HG03571 (cell line): Measurements from ENCODE around the gene ITPR3.

Experiments used
- ATAC-seq: cut with Tn5 transposase; IDR thresholded peaks from one replicate; pipeline ENCODE4 v1.9.1; 2021; ENCODE audit not compliant: unreplicated experiment

Gene ITPR3

DNA sequence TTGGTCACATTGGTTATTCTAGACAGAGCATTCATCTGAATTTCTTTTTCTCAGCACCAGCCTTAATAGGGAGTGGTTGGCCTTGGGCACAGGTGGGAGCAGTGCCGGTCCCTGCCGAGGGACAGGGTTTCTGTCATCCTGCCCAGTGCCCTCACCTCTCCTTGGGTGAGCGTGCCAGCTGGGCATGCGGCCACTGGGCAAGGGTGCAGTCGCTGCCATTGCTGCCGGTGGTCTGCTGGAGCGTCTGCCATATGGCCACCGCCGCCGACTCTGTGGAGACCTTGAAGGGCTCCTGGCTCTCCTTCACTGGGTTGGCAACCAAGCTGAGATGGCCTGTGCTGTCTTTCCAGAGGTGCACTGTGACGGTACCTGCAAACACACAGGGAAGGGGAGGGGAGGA, 106.8 kb downstream of the ITPR3 start:
- ATAC-seq: no peak

DNA sequence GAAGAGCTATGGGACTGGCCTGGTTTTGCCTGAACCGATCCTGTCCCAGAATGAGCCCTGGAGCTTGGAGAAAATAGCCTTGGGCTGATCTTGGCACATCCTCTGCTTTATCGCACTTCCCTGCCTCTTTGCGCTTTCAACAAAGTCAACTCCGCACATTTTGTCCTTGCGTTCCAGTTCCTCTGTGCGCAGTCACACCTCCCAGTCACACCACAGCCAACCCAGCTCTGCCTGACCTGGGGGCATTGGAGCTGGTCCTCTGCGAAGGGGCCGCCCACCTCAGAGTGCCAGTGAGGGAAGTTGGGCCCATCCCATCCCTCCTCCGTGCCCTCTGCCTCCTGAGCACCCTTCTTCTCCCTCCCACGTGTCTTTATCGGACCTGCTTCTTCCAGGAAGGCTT, 107.3 kb downstream of the ITPR3 start:
- ATAC-seq: no peak

DNA sequence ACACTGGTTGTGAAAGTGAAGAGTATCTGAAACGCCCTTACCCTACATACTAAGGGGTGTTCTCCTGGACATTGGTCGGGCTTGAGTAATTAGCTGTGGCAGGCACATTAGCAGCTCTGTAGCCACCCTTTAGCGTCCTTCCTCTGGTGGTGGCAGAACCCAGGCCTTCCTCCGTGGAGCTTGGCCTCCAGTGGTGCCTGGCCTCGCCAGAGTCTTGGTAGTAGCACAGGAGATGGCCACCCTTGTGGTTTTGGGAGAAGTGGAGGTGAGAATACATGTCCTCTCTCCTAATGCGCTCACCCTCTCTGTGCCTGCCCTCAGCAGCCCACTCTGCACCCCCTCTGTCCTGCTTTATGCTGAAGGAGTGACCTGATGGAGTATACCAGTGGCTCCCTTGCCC, 107.9 kb downstream of the ITPR3 start:
- no peak for ATAC-seq

DNA sequence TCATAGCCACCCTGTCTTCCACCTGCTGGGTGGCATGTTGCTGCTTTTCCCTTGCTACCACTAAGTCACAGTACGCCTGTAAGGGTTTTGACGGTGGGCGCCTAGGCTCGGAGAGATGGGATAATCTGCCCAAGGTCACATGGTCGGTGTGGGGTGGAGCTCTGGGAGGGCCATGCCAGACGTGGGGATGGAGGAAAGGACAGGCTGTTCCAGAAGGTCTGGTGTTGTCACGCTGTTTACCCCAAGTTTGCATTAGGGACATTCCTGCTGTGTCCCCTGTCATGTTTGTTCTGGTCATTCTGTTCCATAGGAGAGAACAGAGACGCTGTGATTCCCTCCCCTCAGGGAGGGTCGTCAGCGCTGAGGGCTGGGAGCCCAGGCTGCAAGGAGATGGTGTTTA, 109.5 kb downstream of the ITPR3 start:
- ATAC-seq: no peak

DNA sequence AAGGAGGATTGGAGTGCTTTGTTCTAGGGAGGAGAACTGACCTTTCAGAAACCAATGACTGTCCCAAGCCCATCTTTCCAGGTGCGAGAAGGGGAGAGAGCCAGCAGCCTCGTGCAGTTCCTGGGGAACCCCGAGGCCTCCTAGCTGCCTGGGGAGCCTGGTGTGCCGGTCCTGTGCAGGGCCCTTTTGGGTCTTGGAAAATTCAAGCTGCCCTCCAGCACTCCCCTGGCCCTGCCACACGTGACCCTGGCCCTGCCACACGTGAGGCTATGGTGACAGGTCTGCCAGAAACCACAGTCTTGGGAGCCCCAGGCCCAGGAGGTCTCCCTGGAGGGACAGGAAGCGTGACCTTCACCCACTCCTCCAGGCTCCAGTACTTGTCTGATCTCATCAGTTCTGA, 109.9 kb downstream of the ITPR3 start:
- no peak for ATAC-seq

DNA sequence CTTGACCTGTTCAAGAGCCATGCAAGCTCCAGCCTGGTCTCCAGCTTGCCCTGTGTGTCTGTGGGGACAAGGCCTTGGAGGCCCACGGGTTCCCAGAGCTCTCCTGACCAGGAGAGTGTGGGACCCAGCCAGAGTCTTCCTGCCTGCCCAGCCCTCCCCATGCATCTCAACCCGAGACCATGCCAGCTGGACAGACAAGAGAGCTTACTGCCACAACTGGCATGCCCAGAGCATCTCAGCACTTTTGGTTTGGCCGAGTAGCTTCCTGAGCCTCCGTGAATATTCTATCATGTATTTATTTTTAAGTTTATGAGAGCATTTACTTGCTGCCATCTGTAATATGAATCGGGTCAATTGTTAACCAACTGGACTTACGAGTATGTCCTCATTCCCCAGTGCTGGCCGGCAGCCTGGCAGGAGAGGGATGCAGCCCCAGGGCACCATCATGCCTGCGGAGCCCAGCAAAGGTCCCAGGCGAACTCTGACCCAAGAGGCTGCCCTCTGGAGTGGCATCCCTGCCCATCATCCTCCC, 110.7 kb downstream of the ITPR3 start:
- no peak for ATAC-seq

DNA sequence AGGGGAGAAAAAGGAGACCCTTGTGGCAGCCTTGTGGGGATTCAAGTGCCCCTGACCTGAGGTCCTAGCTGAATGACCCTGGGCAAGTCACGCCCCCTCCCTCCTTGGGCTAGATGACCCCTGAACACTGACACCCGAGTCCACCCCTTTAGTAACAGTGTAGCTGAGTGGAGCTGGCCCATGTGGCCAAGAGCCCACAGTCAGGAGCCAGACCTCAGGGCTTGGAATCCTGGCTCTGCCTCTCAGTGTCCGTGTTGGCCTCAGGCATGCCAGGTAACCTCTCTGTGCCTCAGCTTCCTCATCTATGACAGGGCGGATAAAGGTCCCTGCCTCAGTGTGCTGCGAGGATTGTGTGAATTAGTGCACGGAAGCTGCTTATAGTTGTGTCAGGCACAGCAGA, 111.3 kb downstream of the ITPR3 start:
- no peak for ATAC-seq

DNA sequence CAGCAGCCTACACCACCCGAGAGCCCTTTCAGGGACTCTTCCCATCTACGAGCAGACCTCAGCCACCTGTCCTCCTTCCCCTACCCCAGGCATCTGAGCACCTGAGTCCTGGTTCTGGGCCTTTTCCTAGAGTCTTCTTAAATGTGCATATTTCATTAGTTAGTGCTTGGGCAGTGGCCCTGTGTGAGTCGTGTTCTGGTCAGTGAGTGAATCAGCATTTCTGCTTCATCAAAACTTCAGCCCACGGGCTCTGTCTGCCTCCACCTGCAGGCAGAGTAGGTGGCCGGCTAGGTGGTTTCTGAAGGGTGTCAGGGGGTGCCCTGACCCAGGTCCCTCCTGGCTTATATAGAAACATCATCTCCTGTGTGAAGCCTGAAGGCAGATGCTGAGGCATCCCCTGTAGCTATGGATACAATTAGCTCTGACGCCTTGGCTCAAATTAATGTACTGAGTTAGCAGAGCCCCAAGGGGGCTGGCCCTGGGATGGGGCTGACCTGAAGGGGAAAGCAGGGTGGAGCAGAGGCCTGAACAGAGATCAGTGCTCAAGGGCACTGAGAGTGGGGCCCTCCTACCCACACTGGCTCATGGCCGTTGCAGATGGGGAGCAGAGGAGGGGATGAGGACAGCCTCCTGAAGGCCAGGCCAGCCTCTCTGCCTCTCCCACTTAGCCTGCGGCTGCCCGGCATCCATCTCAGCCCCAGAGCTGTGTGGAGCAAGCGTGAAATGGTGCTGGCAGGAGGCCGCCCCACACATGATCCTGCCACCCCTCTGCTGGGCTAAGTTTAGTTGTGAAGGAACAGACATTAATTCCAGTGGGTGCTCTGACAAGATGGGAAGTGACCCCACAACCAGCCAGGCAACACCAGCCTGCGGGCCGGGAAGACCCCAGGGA, 111.9 kb downstream of the ITPR3 start:
- no peak for ATAC-seq

DNA sequence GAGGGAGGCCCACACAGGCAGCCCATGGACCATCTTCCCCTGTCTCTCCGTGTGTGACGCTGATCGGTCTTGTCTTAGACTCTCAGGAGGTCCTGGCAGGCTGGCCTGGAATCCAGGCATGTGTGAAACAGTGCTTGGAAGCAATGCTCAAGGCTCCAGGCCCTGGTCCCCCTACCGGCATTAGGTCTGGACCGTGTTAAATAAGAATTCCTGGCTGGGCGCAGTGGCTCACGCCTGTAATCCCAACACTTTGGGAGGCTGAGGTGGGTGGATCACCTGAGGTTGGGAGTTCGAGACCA, 112.5 kb downstream of the ITPR3 start:
- no peak for ATAC-seq

DNA sequence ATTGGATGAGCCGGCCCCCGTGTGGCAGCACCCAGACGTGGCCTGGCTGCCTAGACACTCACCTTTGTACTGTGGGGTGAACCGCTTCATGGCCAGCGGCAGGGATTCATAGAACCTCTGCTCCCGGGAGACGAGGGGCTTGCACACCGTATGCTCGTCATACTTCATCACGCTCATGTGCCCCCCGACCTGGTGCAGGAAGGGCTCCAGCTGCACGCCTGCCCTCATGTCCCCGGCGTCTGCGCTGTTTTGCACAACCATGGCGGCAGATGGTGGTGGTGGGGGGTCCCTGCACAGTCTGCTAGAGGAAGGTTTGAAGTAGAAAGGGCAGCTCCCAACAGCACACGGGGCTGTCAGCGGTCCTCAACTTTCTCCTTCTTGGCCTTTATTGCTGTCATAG, 114.1 kb downstream of the ITPR3 start:
- no peak for ATAC-seq

DNA sequence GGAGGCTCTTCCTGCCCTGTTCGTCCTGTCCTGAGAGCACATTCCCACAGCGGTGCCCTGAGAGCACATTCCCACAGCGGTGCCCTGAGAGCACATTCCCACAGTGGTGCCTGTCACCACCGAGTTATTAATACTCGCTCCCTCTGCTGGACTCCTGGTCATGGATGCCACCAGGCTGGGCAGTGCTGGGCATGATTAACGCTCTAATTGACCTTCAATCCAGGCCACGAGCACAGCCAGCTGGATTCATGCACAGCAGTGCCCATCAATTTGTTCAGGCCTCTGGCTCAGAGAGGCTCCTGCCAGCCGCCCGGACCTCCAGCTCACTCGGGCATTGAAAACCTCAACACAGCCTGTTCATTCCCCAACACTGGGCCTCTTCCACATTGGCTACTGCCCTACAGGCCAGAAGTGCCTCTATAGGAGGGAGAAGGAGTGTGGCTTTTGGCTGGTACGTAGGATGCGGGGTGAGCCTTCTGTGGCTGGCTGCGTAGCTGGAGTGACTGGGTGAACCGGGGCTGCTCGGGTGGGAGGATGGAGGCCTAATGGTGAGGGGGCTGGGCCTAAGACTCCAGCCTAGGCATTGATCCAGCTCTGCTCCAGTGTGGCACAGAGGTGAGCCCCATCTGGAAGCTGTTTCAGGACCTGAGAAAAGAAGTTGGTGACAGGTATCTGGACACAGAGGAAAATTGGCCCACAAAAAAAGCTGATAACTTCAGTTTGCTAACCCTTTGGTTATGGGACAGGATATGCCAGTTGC, 116.3 kb downstream of the ITPR3 start:
- ATAC-seq: no peak

DNA sequence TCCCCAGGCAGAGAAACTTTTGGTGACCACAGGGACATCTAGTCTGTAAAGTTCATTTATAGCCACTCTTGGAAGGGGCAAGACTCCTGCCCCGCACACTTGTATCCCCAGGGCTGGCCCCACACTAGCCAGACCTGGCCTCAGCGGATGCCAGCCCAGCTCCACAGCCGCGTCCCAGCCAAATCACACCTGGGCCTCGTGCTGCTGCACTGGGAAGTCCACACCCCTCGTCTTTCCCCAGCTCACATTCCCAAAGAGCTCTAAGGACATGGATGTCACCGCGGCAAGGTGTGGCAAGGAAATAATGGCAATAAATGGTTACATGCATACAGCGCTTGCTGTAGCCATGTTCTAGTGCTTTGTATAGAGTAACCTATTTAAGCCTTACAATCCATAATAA, 117.0 kb downstream of the ITPR3 start:
- no peak for ATAC-seq

DNA sequence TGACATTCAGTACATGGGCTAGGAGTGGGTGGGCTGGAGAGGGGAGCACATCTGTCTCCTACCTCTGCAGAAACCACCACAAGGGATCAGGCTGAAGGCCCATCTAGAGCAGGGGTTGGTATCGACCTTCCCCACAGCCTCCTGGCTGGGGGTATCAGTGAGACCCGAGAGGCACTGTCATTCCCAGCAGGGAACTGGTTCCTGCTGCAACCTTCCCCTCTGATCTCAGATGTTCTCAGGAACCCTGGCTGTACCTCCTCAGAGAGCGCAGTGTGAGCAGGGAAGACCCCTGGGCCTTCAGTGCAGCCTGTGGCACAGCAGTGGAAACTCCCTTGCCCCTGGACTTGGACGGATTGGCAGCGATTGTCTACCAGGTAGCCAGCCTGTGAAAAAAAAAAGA, 117.8 kb downstream of the ITPR3 start:
- ATAC-seq: no peak

DNA sequence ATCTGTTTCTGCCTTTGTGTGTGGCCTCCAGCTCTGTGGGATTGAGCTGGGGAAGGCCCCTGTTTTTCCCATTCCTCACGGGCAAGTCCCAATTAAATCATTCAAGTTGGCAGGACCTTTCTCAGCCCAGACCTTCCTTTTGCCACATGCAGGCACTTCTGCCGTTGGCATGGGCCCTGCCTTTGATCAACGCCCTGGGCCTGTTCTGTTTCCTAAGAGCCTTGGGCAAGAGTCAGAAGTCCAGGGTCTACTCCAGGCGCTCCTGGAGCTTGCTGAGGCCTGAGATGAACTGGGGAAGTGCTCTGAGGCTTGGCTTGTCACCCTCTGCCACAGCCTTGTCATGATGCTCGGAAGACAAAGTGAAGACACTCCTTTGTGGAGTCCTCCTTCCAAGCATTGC, 118.4 kb downstream of the ITPR3 start:
- no peak for ATAC-seq

DNA sequence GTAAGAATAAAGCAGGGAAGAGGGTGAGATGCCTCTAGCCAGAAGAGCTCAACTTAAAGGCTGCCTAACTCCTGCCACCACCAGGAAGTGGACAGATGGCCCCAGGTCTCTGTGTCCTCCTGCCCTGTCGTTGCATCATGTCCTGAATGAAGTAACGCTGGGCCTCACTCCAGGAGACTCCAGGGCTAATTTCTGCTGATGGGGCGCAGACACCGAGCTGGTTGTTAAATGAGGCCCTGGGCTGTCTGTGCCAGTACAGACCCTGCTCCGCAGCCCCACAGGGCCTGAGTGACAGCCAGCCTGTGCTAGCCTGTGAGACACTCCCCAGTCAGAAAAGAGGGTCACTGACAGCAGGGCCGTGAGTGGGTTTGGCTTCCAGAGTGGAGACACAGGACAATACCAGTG, 119.1 kb downstream of the ITPR3 start:
- no peak for ATAC-seq

DNA sequence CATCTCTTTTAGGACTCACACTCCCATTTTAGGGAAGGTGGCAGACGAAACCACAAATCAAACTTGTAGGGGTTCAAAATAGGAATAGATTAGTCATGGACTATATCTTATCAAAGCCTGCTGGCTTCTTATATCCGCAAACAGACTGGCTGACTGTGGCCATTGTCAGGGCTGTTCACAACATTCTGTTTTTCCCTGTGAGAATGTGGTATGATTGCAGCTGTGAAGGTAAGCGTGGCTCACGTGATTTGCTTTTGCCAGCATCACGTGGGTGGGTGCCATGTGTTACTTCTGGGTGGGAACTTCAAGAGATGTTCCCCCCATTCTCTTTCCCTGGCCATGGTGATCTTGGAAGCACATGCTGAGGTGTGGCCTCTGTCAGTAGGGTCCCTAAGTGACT, 119.7 kb downstream of the ITPR3 start:
- no peak for ATAC-seq

DNA sequence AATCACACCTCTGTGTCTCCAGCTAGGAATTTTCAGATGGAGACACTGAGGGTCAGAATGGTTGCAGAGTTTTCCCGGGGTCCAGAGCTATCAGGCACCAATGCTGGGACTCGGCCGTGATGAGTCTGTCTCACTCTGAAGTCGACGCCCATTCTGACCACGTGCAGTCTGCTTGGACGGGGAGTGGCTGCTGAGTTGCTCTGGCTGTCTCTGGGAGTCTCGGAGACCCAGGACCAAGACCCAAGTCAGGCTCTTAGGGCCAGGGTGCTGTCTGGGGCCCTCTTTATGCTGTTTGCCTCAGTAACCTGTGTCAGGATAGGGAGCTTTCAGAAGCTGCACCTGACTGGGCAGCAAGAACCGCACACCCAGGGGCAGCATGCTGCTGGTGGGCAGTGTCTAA, 121.0 kb downstream of the ITPR3 start:
- no peak for ATAC-seq

DNA sequence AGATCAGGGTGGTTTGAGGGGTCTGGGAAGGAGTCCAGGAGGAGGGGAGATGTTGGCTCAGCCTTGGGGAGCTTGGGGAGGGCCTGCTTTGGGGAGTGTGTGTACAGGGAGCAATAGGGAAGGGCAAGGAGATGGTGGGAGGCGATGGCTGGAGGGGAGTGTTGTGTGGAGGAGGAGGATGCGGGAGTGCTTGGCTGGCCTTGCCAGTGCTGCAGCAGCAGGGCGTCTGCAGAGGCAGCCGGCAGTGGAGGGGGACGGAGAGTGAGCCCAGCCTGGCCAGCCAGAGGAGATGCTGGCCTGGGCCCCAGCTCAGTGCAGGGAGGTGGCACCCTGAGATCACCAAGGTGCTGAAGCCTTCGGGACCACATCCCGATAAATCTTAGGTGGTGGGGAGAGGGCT, 121.7 kb downstream of the ITPR3 start:
- ATAC-seq: no peak

DNA sequence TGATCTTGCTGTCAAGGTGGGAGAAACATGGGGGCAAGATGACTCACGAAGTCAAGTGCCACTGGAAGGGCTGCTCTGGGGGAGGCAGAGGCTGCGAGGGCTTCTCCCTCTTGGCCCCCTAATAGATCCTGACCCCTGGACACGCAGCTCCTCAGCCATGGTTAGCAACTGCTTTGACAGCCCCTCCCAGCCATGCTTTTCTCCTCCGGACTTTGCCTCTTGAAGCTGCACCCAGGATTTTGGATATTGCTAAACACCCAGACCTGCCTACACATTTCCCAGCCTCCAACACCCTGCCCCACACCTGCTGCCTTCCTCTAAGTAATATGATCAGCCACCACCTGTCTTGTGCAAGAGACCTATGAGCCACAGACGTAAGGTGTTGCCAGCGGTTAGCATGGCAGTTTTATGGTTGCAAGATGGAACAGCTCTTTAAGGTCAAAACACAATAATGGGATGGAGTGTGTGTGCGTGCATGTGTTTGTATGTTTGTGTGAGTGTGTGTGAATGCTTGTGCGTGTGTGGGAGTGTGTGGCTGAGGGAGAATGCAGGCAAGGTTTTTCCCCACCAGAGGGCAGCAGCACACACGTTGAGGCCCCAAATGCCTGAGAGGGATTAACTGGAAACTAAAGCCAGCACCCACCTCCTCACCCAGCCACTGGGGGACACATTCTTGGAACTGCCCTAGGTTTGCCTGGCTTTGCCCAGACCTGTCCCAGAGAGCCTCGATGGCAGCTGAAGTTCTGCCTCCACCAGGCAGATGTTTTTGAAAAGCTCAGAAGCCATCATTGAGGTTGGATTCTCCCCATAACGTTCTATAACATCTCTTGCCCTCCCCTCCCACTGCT, 123.1 kb downstream of the ITPR3 start:
- no peak for ATAC-seq

DNA sequence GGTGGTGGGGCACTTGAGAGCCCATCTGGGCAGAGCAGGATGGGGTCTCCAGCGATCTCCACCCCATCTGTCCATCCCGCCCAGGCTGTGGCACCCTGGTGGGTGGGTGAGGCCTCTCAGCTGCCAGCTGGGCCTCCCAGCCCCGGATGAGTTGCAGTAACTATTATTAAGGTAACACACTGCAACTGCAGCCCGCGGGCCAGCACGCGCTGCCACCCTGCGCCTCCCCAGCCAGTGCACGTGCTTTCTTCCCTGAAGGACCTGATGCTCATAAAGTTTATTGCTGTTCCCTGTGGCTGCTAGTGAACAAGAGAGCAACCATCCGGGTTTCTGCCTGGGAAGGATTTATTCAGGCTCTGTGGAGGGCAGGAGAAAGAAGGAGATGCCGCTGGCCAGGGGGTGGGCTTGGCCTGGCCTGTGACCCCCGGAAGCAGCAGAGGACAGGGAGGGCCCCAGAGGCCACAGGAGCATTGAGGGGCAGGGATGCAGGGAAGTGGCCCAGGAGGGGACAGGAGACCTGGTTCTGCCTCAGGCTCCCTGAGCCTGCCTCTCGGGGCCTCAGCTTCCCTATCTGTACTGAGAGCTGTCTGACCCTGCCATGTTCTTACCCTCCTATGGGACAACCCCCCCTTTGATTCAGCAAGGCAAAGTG, 123.9 kb downstream of the ITPR3 start:
- ATAC-seq: no peak

DNA sequence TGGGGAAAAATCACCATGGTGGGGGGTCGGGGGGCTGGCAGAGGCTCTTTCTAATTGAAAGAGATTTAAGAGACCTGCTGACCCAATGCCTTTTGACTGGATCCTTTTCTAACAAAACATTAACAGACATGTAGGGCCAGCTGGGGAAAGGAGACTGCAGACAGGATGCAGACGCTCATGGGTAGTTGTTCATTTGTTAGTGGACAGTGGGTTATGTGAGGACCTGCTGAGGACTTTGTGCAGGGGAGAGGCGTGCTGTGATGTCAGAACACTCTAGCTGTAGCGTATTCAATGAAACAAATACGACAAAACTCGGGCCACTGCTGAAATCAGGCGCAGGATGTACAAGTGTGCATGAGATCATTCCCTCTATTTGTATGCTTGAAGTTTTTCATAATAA, 124.4 kb downstream of the ITPR3 start:
- ATAC-seq: no peak
